GM12874 (cell line): Measurements from ENCODE around the gene SERPINA10.

Source experiments
- TF ChIP-seq, protein P1 (sequence below): IDR thresholded peaks from 2 replicates; pipeline ENCODE4 v1.5.1; 2011; ENCODE audit warnings: low read depth, mild to moderate bottlenecking, control low read depth, low read length, moderate library complexity; ENCODE audit not compliant: insufficient read depth

SERPINA10 gene

GRCh38 chr14:94269156-94269555, 23.9 kb downstream of the SERPINA10 start:
- TF ChIP-seq, protein P1, sequence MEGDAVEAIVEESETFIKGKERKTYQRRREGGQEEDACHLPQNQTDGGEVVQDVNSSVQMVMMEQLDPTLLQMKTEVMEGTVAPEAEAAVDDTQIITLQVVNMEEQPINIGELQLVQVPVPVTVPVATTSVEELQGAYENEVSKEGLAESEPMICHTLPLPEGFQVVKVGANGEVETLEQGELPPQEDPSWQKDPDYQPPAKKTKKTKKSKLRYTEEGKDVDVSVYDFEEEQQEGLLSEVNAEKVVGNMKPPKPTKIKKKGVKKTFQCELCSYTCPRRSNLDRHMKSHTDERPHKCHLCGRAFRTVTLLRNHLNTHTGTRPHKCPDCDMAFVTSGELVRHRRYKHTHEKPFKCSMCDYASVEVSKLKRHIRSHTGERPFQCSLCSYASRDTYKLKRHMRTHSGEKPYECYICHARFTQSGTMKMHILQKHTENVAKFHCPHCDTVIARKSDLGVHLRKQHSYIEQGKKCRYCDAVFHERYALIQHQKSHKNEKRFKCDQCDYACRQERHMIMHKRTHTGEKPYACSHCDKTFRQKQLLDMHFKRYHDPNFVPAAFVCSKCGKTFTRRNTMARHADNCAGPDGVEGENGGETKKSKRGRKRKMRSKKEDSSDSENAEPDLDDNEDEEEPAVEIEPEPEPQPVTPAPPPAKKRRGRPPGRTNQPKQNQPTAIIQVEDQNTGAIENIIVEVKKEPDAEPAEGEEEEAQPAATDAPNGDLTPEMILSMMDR = no peak

- TF ChIP-seq, protein P1 = no peak
These were observed 25.7 kb downstream of the SERPINA10 start for GRCh38 chr14:94267352-94267751.

- TF ChIP-seq, protein P1 = no peak
These were observed 48.9 kb downstream of the SERPINA10 start for GRCh38 chr14:94244182-94244581.

DNA sequence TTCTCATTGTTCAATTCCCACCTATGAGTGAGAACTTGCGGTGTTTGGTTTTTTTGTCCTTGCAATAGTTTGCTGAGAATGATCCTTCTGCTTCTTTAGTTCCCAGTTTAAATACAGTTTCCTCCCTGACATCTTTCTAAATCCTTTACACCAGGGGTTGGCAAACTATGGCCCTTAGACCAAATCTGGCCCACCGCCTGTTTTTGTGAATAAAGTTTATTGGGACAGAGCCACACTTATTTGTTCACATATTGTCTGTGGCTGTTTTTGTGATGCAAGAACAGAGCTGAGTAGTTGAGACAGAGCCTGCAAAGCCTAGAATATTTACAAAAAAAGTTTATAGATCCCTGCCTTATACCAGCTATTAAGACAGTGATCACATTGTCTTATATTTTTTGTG, 53.7 kb downstream of the SERPINA10 start:
- TF ChIP-seq, protein P1 = no peak

DNA sequence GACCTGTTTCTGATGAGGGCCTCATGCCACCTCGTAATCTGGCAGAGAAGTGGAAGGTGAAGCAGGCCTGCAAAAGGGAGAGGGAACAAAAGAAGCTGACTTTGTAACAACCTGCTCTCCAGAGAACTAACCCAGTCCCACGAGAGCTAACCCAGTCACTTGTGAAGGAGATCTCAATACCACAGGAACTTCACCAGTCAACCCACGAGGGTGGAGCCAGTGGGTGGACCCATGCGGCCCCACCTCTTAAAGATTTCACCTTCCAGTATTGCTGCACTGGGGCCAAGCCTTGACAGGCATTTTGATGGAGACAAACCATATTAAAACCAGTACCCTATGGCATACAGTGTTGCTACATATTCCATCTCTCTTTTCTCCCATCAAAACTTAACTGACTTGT, 55.1 kb downstream of the SERPINA10 start:
- TF ChIP-seq, protein P1 = no peak

- TF ChIP-seq, protein P1 = no peak
These were observed 56.0 kb downstream of the SERPINA10 start for GRCh38 chr14:94237046-94237445.
